Nephron (organoid): ENCODE measurements around the gene SYNE3.
A peak's percentile ranks its signal among the peaks of the same experiment; 100 is the strongest.

ENCODE experiments used
- H3K27ac Mint-ChIP-seq, 3 experiments: 2 replicates each; pipeline ENCODE4 v1.8.0; 2020; ENCODE audit warnings: mixed read lengths in 3 of 3, mild to moderate bottlenecking in 2 of 3, moderate library complexity in 1 of 3
- H3K27me3 Mint-ChIP-seq: 2 replicates; pipeline ENCODE4 v1.8.0; 2021; ENCODE audit warnings: low read depth, mild to moderate bottlenecking, moderate library complexity, mixed read lengths
- H3K36me3 Mint-ChIP-seq: 2 replicates; pipeline ENCODE4 v1.8.0; 2020; ENCODE audit warnings: low read depth, mixed read lengths
- H3K4me1 Mint-ChIP-seq: 2 replicates; pipeline ENCODE4 v1.8.0; 2020; ENCODE audit warnings: mixed read lengths
- H3K4me3 Mint-ChIP-seq, 3 experiments: 2 replicates each; pipeline ENCODE4 v1.8.0; 2020; ENCODE audit warnings: mild to moderate bottlenecking in 3 of 3, mixed read lengths in 3 of 3, moderate library complexity in 2 of 3
- H3K9me3 Mint-ChIP-seq: 2 replicates; pipeline ENCODE4 v1.8.0; 2020; ENCODE audit warnings: mixed read lengths
- CTCF ChIP-seq, 3 experiments: fragments of 200-600 bp; sonication (generic); IDR thresholded peaks; one replicate each; pipeline ENCODE4 v1.5.0; 2021; ENCODE audit warnings: antibody characterized with exemption in 3 of 3; ENCODE audit not compliant: unreplicated experiment in 3 of 3

SYNE3 gene

GRCh38 chr14:95543021-95543420 is 26.6 kb upstream of the SYNE3 start:
- H3K36me3 Mint-ChIP-seq = peaks cover 18% of the 10 kb centered on the region
- H3K27me3 Mint-ChIP-seq = no peaks in the 10 kb centered on the region

GRCh38 chr14:95541932-95542930 is 25.8 kb upstream of the SYNE3 start:
- no peak overlapping the region for H3K27ac Mint-ChIP-seq
- H3K9me3 Mint-ChIP-seq = no peaks in the 10 kb centered on the region
- H3K4me1 Mint-ChIP-seq = peaks cover 32% of the 10 kb centered on the region
- H3K27me3 Mint-ChIP-seq = no peaks in the 10 kb centered on the region
- peaks cover 10% of the 10 kb centered on the region for H3K36me3 Mint-ChIP-seq
- no peak overlapping the region for H3K4me3 Mint-ChIP-seq
- no peak for TF ChIP-seq CTCF (IDR thresholded peaks at IDR 0.05; ENCODE audit: unreplicated experiment in 3 of 3)

More at GRCh38 chr14:95543021-95543420, 26.6 kb upstream of the SYNE3 start:
- Mint-ChIP-seq H3K4me1 (peaks cover 26% of the 10 kb centered on the region), H3K4me3 (no peak overlapping the region), H3K27ac (no peak overlapping the region), H3K9me3 (no peaks in the 10 kb centered on the region)
- no peak for TF ChIP-seq CTCF (IDR thresholded peaks at IDR 0.05; ENCODE audit: unreplicated experiment in 3 of 3)

GRCh38 chr14:95541346-95541745 is 24.9 kb upstream of the SYNE3 start:
- no peak for TF ChIP-seq CTCF (IDR thresholded peaks at IDR 0.05; ENCODE audit: unreplicated experiment in 3 of 3)
- Mint-ChIP-seq H3K4me3 (no peak overlapping the region), H3K27me3 (no peaks in the 10 kb centered on the region), H3K27ac (no peak overlapping the region), H3K4me1 (peaks cover 41% of the 10 kb centered on the region), H3K36me3 (peaks cover 10% of the 10 kb centered on the region), H3K9me3 (no peaks in the 10 kb centered on the region)

- no peak overlapping the region for H3K27ac Mint-ChIP-seq
These were observed 23.9 kb upstream of the SYNE3 start for GRCh38 chr14:95540236-95540855.

GRCh38 chr14:95538801-95539509 is 22.5 kb upstream of the SYNE3 start:
- H3K4me1 Mint-ChIP-seq = peaks cover 41% of the 10 kb centered on the region

More at GRCh38 chr14:95540236-95540855, 23.9 kb upstream of the SYNE3 start:
- Mint-ChIP-seq H3K36me3 (peaks cover 10% of the 10 kb centered on the region), H3K4me1 (peaks cover 51% of the 10 kb centered on the region), H3K4me3 (no peak overlapping the region), H3K27me3 (no peaks in the 10 kb centered on the region), H3K9me3 (no peaks in the 10 kb centered on the region)
- no peak for TF ChIP-seq CTCF (IDR thresholded peaks at IDR 0.05; ENCODE audit: unreplicated experiment in 3 of 3)

More at GRCh38 chr14:95538801-95539509, 22.5 kb upstream of the SYNE3 start:
- peak overlapping the region in 1 of 3 experiments; percentile 21 for H3K4me3 Mint-ChIP-seq
- H3K27me3 Mint-ChIP-seq = no peaks in the 10 kb centered on the region
- no peak overlapping the region for H3K27ac Mint-ChIP-seq
- H3K9me3 Mint-ChIP-seq = no peaks in the 10 kb centered on the region
- no peaks in the 10 kb centered on the region for H3K36me3 Mint-ChIP-seq
- no peak for TF ChIP-seq CTCF (IDR thresholded peaks at IDR 0.05; ENCODE audit: unreplicated experiment in 3 of 3)
